Activated CD8-positive, alpha-beta memory T cell treated with anti-CD3 and anti-CD28 coated beads, Interleukin-2, amount 50 U/mL, for 24 hours (primary cell): ENCODE measurements around the gene ZNF853.
"Not testable (repeated sequence)": the region's sequence is repeated elsewhere in the genome, so short reads cannot be mapped to it uniquely, and the experiment has no call there.

Experiments used
- DNase-seq: peaks from one replicate; pipeline ENCODE4 v3.0.0-alpha.2; 2020; ENCODE audit errors: extremely low read depth

ZNF853 gene

GRCh38 chr7:6652446-6653011, 37.1 kb downstream of the ZNF853 start:
- no peak for DNase-seq

DNA sequence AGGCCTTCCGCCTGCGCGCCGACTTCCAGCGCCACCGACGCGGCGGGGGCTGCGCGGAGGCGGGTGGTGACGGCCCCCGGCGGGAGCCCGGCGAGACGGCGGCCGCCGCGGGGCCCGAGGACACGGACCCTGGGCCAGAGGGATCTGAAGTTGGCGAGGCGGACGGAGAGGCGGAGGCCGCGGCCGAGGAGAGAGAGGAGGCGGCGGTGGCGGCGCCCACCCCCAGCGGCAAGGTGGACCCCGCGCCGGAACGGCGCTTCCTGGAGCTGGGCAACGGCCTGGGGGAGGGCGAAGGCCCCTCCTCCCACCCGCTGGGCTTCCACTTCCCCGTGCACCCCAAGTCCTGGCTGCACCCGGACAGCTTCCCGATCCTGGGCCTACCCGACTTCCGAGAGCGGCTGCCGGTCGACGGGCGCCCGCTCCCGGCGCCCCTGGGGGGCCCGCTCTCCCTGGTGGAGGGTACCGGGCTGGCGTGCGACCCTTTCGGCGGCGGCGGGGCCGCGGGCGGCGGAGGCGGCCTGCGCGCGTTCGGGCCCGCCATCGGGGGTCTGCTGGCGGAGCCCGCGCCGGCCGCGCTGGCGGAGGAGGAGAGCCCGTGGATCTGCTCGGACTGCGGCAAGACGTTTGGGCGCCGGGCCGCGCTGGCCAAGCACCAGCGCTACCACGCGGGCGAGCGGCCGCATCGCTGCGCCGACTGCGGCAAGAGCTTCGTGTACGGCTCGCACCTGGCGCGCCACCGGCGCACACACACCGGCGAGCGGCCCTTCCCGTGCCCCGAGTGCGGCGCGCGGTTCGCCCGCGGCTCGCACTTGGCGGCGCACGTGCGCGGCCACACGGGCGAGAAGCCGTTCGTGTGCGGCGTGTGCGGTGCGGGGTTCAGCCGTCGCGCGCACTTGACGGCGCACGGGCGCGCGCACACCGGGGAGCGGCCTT, 37.9 kb downstream of the ZNF853 start:
- DNase-seq: no peak

DNA sequence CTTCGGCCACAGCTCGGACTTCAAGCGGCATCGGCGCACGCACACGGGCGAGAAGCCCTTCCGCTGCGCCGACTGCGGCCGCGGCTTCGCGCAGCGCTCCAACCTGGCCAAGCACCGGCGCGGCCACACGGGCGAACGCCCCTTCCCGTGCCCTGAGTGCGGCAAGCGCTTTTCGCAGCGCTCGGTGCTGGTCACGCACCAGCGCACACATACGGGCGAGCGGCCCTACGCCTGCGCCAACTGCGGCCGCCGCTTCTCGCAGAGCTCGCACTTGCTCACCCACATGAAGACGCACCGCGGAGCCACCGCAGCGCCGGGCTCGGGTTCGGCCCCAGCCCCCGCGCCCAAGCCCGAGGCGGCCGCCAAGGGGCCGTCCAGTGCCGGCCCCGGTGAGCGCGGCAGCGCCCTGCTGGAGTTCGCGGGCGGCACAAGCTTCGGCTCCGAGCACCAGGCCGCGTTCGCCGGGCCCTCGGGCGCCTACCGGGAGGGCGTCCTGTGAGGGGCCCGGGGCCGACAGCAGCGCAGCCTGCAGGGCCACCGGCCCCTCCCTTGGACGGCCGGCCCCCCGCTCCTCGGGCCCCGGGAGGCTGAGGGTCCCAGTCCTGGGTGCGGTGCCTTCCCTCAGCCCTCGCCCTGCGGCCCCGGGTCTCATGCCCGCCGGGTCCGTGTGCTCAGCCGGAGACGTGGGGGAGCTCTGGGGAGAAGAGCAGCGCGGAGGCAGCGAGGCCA, 38.9 kb downstream of the ZNF853 start:
- no peak for DNase-seq

DNA sequence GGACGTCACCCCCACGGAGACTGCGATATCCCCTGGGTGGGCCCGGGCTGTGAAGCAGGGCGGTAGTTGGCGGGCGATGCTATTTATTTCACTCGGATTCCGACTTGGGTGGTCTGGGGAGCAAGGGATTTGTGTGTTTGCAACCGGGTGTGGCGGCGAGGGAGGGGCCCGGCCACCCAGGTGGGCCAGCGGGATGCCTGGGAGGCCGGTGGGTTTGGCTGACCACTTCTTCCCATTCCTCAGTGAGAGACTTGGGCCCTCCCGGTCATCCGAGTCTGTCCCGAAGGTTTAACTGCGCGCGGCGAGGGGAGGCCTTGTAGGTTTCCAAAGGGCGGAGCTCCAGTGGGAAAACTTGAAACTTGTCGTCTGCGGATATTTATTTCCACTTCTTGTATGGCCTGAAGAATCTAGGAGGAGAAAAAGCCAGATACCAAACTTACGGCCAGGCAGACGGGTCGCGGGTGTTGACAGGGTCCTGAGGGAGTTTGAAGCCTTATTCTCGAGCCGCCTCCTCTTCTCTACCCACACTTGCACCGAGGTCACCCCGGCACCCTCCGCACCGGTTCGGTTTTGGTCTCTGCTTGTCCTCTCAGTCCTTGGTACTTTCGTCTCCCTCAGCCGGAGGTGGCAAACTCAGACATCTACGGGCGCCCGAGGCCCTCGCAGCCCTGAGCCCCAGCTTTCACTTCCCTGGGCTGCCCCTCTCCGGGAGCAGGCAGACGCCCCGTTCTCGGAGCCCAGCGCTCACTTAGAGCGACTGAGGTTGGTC, 39.6 kb downstream of the ZNF853 start:
- no peak for DNase-seq

GRCh38 chr7:6655636-6656385, 40.4 kb downstream of the ZNF853 start:
- no peak for DNase-seq

- DNase-seq: no peak
Measured at GRCh38 chr7:6656413-6656812, 41.0 kb downstream of the ZNF853 start.

- no peak for DNase-seq
Measured at GRCh38 chr7:6658618-6659345, 43.4 kb downstream of the ZNF853 start.

- DNase-seq: not testable (repeated sequence)
Measured at GRCh38 chr7:6670851-6671250, 55.4 kb downstream of the ZNF853 start.
